C4-2B (cell line): ENCODE measurements around the gene ERP44.

Experiments used
- ZFX ChIP-seq: fragments of 450-650 bp; IDR thresholded peaks from 2 replicates; pipeline ENCODE4 v1.6.1; 2017
- TF ChIP-seq, protein P1 (sequence below): fragments of 450-650 bp; conservative IDR thresholded peaks from 2 replicates; pipeline ENCODE4 v1.5.1; 2017; ENCODE audit warnings: mild to moderate bottlenecking

- TF ChIP-seq, protein P1, sequence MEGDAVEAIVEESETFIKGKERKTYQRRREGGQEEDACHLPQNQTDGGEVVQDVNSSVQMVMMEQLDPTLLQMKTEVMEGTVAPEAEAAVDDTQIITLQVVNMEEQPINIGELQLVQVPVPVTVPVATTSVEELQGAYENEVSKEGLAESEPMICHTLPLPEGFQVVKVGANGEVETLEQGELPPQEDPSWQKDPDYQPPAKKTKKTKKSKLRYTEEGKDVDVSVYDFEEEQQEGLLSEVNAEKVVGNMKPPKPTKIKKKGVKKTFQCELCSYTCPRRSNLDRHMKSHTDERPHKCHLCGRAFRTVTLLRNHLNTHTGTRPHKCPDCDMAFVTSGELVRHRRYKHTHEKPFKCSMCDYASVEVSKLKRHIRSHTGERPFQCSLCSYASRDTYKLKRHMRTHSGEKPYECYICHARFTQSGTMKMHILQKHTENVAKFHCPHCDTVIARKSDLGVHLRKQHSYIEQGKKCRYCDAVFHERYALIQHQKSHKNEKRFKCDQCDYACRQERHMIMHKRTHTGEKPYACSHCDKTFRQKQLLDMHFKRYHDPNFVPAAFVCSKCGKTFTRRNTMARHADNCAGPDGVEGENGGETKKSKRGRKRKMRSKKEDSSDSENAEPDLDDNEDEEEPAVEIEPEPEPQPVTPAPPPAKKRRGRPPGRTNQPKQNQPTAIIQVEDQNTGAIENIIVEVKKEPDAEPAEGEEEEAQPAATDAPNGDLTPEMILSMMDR = no peak
- no peak for TF ChIP-seq ZFX
Measured at GRCh38 chr9:99977033-99977792, 121.6 kb downstream of the ERP44 start.
